HEK293 (cell line): ENCODE measurements around the gene ANO1.

ENCODE experiments used
- CTCF ChIA-PET: fragments of 350-600 bp; formaldehyde crosslinking; extraction: SDS; loops from one replicate; lab custom pipeline; 2021; ENCODE audit warnings: antibody characterized with exemption; lab: Yijun Ruan, JAX
- POLR2A ChIA-PET: fragments of 300-600 bp; formaldehyde crosslinking; extraction: SDS; loops from one replicate; lab custom pipeline; 2020; ENCODE audit warnings: antibody characterized with exemption, inconsistent platforms; lab: Yijun Ruan, JAX
- H3K27ac ChIP-seq: fragments of 200-500 bp; sonication (Bioruptor generic); 2 replicates; pipeline ENCODE4 v1.5.1; 2014; ENCODE audit warnings: low read depth, low read length, control low read depth, inconsistent platforms; ENCODE audit errors: extremely low read depth
- H3K36me3 ChIP-seq, 2 experiments: fragments of 200-500 bp in 1 of 2; sonication (Bioruptor generic) in 1 of 2; 1 replicate in 1 of 2; 2 replicates in 1 of 2; pipeline ENCODE4 v1.5.1; 2014 to 2017; ENCODE audit warnings: inconsistent platforms in 2 of 2, low read length in 2 of 2; ENCODE audit not compliant: control insufficient read depth in 2 of 2, insufficient read depth in 1 of 2
- H3K4me1 ChIP-seq: fragments of 200-500 bp; sonication (Bioruptor generic); 2 replicates; pipeline ENCODE4 v1.5.1; 2014; ENCODE audit warnings: mild to moderate bottlenecking, low read length, inconsistent platforms; ENCODE audit not compliant: control insufficient read depth, insufficient read depth
- H3K4me3 ChIP-seq: 2 replicates; pipeline ENCODE4 v1.5.1; 2011; ENCODE audit warnings: low read depth, mild to moderate bottlenecking, control low read depth, low read length, moderate library complexity
- H3K9me3 ChIP-seq: fragments of 200-500 bp; sonication (Bioruptor generic); 2 replicates; pipeline ENCODE4 v1.5.1; 2014; ENCODE audit warnings: low read depth, low read length, inconsistent platforms; ENCODE audit not compliant: control insufficient read depth, insufficient read depth
- BCL6B ChIP-seq: fragments of 450-650 bp; formaldehyde crosslinking; IDR thresholded peaks from 2 replicates; pipeline ENCODE4 v1.5.1; 2017; ENCODE audit warnings: missing biosample characterization, missing genetic modification characterization
- CTCF ChIP-seq: fragments of 450-650 bp; formaldehyde crosslinking; IDR thresholded peaks from 2 replicates; pipeline ENCODE4 v1.5.1; 2016; ENCODE audit warnings: missing biosample characterization, missing genetic modification characterization
- GFI1B ChIP-seq: fragments of 450-650 bp; formaldehyde crosslinking; IDR thresholded peaks from 2 replicates; pipeline ENCODE4 v1.5.1; 2016; ENCODE audit warnings: missing biosample characterization, missing genetic modification characterization
- HOXD13 ChIP-seq: sonication (generic); formaldehyde crosslinking; IDR thresholded peaks from 2 replicates; pipeline ENCODE4 v1.8.0; 2022; ENCODE audit warnings: missing genetic modification reagents, borderline replicate concordance
- ZBTB1 ChIP-seq: fragments of 450-650 bp; formaldehyde crosslinking; IDR thresholded peaks from 2 replicates; pipeline ENCODE4 v1.5.1; 2016; ENCODE audit warnings: missing biosample characterization, missing genetic modification characterization
- ZNF140 ChIP-seq: fragments of 450-650 bp; formaldehyde crosslinking; IDR thresholded peaks from 2 replicates; pipeline ENCODE4 v1.5.1; 2016; ENCODE audit warnings: missing biosample characterization, missing genetic modification characterization
- ZNF146 ChIP-seq: fragments of 450-650 bp; formaldehyde crosslinking; IDR thresholded peaks from 2 replicates; pipeline ENCODE4 v1.5.1; 2016; ENCODE audit warnings: missing biosample characterization, missing genetic modification characterization
- ZNF175 ChIP-seq: fragments of 450-650 bp; formaldehyde crosslinking; IDR thresholded peaks from 2 replicates; pipeline ENCODE4 v1.5.1; 2016; ENCODE audit warnings: missing biosample characterization, missing genetic modification characterization
- ZNF184 ChIP-seq: fragments of 450-650 bp; IDR thresholded peaks from 2 replicates; pipeline ENCODE4 v1.5.1; 2018; ENCODE audit warnings: missing biosample characterization, mild to moderate bottlenecking, missing genetic modification characterization
- ZNF23 ChIP-seq: fragments of 450-650 bp; formaldehyde crosslinking; IDR thresholded peaks from 2 replicates; pipeline ENCODE4 v1.5.1; 2016; ENCODE audit warnings: missing biosample characterization, missing genetic modification characterization, borderline replicate concordance
- ZNF280D ChIP-seq: fragments of 450-650 bp; formaldehyde crosslinking; IDR thresholded peaks from 2 replicates; pipeline ENCODE4 v1.5.1; 2016; ENCODE audit warnings: missing biosample characterization, missing genetic modification characterization
- ZNF354C ChIP-seq: fragments of 450-650 bp; formaldehyde crosslinking; IDR thresholded peaks from 2 replicates; pipeline ENCODE4 v1.5.1; 2016; ENCODE audit warnings: missing biosample characterization, missing genetic modification characterization, low read depth, borderline replicate concordance
- ZNF48 ChIP-seq: fragments of 450-650 bp; formaldehyde crosslinking; IDR thresholded peaks from 2 replicates; pipeline ENCODE4 v1.5.1; 2016; ENCODE audit warnings: missing biosample characterization, missing genetic modification characterization
- ZNF521 ChIP-seq: fragments of 450-650 bp; formaldehyde crosslinking; IDR thresholded peaks from 2 replicates; pipeline ENCODE4 v1.5.1; 2017; ENCODE audit warnings: missing biosample characterization, mild to moderate bottlenecking, missing genetic modification characterization
- ZNF600 ChIP-seq: fragments of 450-650 bp; formaldehyde crosslinking; IDR thresholded peaks from 2 replicates; pipeline ENCODE4 v1.5.1; 2016; ENCODE audit warnings: missing biosample characterization, missing genetic modification characterization
- ZNF623 ChIP-seq: fragments of 450-650 bp; formaldehyde crosslinking; IDR thresholded peaks from 2 replicates; pipeline ENCODE4 v1.5.1; 2016; ENCODE audit warnings: missing biosample characterization, missing genetic modification characterization
- ZNF639 ChIP-seq: fragments of 450-650 bp; formaldehyde crosslinking; IDR thresholded peaks from 2 replicates; pipeline ENCODE4 v1.5.1; 2016; ENCODE audit warnings: missing biosample characterization, missing genetic modification characterization
- ZNF768 ChIP-seq: fragments of 450-650 bp; formaldehyde crosslinking; IDR thresholded peaks from 2 replicates; pipeline ENCODE4 v1.5.1; 2018; ENCODE audit warnings: missing biosample characterization, mild to moderate bottlenecking, missing genetic modification characterization
- ZSCAN4 ChIP-seq: fragments of 450-650 bp; formaldehyde crosslinking; IDR thresholded peaks from 2 replicates; pipeline ENCODE4 v1.5.1; 2017; ENCODE audit warnings: missing biosample characterization, missing genetic modification characterization

Gene ANO1

GRCh38 chr11:70169632-70170031 lies 91.5 kb downstream of the ANO1 start (continued):
- no peak for TF ChIP-seq ZNF768 (tag by site-specific recombination)
- no peak for TF ChIP-seq CTCF (tag by site-specific recombination)
- TF ChIP-seq ZNF140 (tag by site-specific recombination), result no peak
- no peak for TF ChIP-seq ZSCAN4 (tag by site-specific recombination)
- TF ChIP-seq ZNF521 (tag by site-specific recombination), result no peak
- TF ChIP-seq, all 188 proteins: peak for 0

GRCh38 chr11:70170596-70171210 lies 92.6 kb downstream of the ANO1 start:
- no peaks in the 10 kb centered on the region for H3K4me1 ChIP-seq
- TF ChIP-seq ZNF175 (tag by site-specific recombination), result no peak
- TF ChIP-seq ZBTB1 (tag by site-specific recombination), result no peak
- TF ChIP-seq ZNF600 (tag by site-specific recombination), result no peak
- no peak for TF ChIP-seq ZNF354C (tag by site-specific recombination)
- no peak for TF ChIP-seq HOXD13 (CRISPR knock-in tag)
- no peak for TF ChIP-seq ZNF23 (tag by site-specific recombination)
- TF ChIP-seq BCL6B, result no peak
- TF ChIP-seq ZNF623 (tag by site-specific recombination), result no peak
- TF ChIP-seq ZNF280D, result no peak
- no peak for TF ChIP-seq ZNF184 (tag by site-specific recombination)
- no peak for TF ChIP-seq ZNF639 (tag by site-specific recombination)
- no peak for TF ChIP-seq ZNF146 (tag by site-specific recombination)
- no peak for TF ChIP-seq GFI1B (tag by site-specific recombination)
- no peak for TF ChIP-seq ZNF48 (tag by site-specific recombination)
- H3K27ac ChIP-seq, result no peak overlapping the region
- H3K4me3 ChIP-seq, result no peak overlapping the region
- H3K9me3 ChIP-seq, result no peaks in the 10 kb centered on the region
- ChIA-PET CTCF (interaction anchor here (0.6 to 2.8 kb wide), 2 partner anchors 11 to 252 kb away, joined by 3 to 12 read pairs; no protein-coding TSS in a partner anchor), POLR2A (no interaction called here)
- no peaks in the 10 kb centered on the region for H3K36me3 ChIP-seq
